ENCODE data around the gene GPR35.
A peak's percentile ranks its signal among the peaks of the same experiment; 100 is the strongest.

The GPR35 gene

GRCh38 chr2:240624950-240625621 lies at the start of gene GPR35:
GPR35 (plus strand) TSS chr2:240625480; CDS start chr2:240629953, 4,473 bp downstream.
- peak; percentile 96 for DNase-seq

GRCh38 chr2:240576036-240576435 lies 49.2 kb upstream of the GPR35 start:
- no peak for DNase-seq

- no peak for DNase-seq
These were observed 48.7 kb upstream of the GPR35 start for GRCh38 chr2:240576436-240577205.

- DNase-seq: no peak
These were observed 47.8 kb upstream of the GPR35 start for GRCh38 chr2:240577281-240578109.

GRCh38 chr2:240578110-240578450 lies 47.2 kb upstream of the GPR35 start:
- DNase-seq: no peak

GRCh38 chr2:240578488-240578887 lies 46.8 kb upstream of the GPR35 start:
- no peak for DNase-seq

GRCh38 chr2:240579071-240579762 lies 46.1 kb upstream of the GPR35 start:
- DNase-seq: no peak

GRCh38 chr2:240579771-240580614 lies 45.3 kb upstream of the GPR35 start:
- DNase-seq: peak; percentile 90

- DNase-seq: no peak
These were observed 43.5 kb upstream of the GPR35 start for GRCh38 chr2:240581811-240582210.

- no peak for DNase-seq
These were observed 42.5 kb upstream of the GPR35 start for GRCh38 chr2:240582781-240583180.

GRCh38 chr2:240583774-240584173 lies 41.5 kb upstream of the GPR35 start:
- DNase-seq: no peak

GRCh38 chr2:240584486-240585031 lies 40.7 kb upstream of the GPR35 start:
- peak; percentile 99 for DNase-seq

- no peak for DNase-seq
These were observed 40.2 kb upstream of the GPR35 start for GRCh38 chr2:240585101-240585500.

- no peak for DNase-seq
These were observed 39.5 kb upstream of the GPR35 start for GRCh38 chr2:240585681-240586197.

GRCh38 chr2:240586198-240586918 lies 38.9 kb upstream of the GPR35 start, which contains the start of gene CAPN10:
CAPN10 (plus strand) TSS chr2:240586734; CDS start chr2:240586912, 178 bp downstream.
- DNase-seq: peak; percentile 93

GRCh38 chr2:240586919-240587800 lies 38.1 kb upstream of the GPR35 start:
- DNase-seq: no peak

- DNase-seq: no peak
These were observed 37.1 kb upstream of the GPR35 start for GRCh38 chr2:240588006-240588655.

- DNase-seq: no peak
These were observed 36.6 kb upstream of the GPR35 start for GRCh38 chr2:240588669-240589068.

GRCh38 chr2:240589375-240589774 lies 35.9 kb upstream of the GPR35 start:
- no peak for DNase-seq

All from MV-4-11 (cell line).